H1 (cell line): ENCODE results near the gene TACSTD2. TPM values are rescaled to one million over a fixed set of nuclear protein-coding genes. Genes with fewer than 3 reads are reported as not detected.

Source experiments
- ATF2 ChIP-seq: IDR thresholded peaks from 2 replicates; pipeline ENCODE4 v1.6.1; 2012; ENCODE audit warnings: low read length, inconsistent platforms
- CBX8 ChIP-seq: fragments of 300-800, 300-1000 bp; sonication (generic); IDR thresholded peaks from 2 replicates; pipeline ENCODE4 v1.7.1; 2016; ENCODE audit warnings: low read depth, low read length, borderline replicate concordance
- CHD1 ChIP-seq: IDR thresholded peaks from 2 replicates; pipeline ENCODE4 v1.6.1; 2012; ENCODE audit warnings: low read depth, low read length, improper control_type of control experiment
- CREB1 ChIP-seq: IDR thresholded peaks from 2 replicates; pipeline ENCODE4 v1.6.1; 2012; ENCODE audit warnings: inconsistent platforms
- CTBP2 ChIP-seq: IDR thresholded peaks from 2 replicates; pipeline ENCODE4 v1.7.0; 2011; ENCODE audit warnings: borderline replicate concordance, mild to moderate bottlenecking, moderate library complexity, mixed read lengths, low read length; ENCODE audit not compliant: insufficient read depth, insufficient read length
- FOSL1 ChIP-seq: IDR thresholded peaks from 2 replicates; pipeline ENCODE4 v1.6.1; 2011; ENCODE audit warnings: mild to moderate bottlenecking, low read depth, low read length, moderate library complexity; ENCODE audit not compliant: insufficient read depth
- JUN ChIP-seq: IDR thresholded peaks from 2 replicates; pipeline ENCODE4 v1.6.1; 2011; ENCODE audit warnings: low read depth, mild to moderate bottlenecking, improper control_type of control experiment, low read length
- KDM5A ChIP-seq: fragments of 200-600 bp; IDR thresholded peaks from 2 replicates; pipeline ENCODE4 v1.7.1; 2012; ENCODE audit warnings: mild to moderate bottlenecking, low read length, inconsistent platforms, mixed read lengths
- NANOG ChIP-seq: IDR thresholded peaks from 2 replicates; pipeline ENCODE4 v1.6.1; 2011; ENCODE audit warnings: low read length, low read depth, mild to moderate bottlenecking, inconsistent platforms; ENCODE audit not compliant: insufficient read depth, poor library complexity, severe bottlenecking
- POU5F1 ChIP-seq: IDR thresholded peaks from 2 replicates; pipeline ENCODE4 v1.6.1; 2011; ENCODE audit warnings: low read depth, mild to moderate bottlenecking, low read length, moderate library complexity
- RNF2 ChIP-seq: fragments of 200-900, 300-1000 bp; sonication (generic); IDR thresholded peaks from 2 replicates; pipeline ENCODE4 v1.7.1; 2016; ENCODE audit warnings: borderline replicate concordance, low read depth, mild to moderate bottlenecking, antibody characterized with exemption, low read length; ENCODE audit not compliant: poor library complexity, severe bottlenecking; ENCODE audit errors: missing control alignments
- RXRA ChIP-seq: IDR thresholded peaks from 2 replicates; pipeline ENCODE4 v1.6.1; 2011; ENCODE audit warnings: low read depth, mild to moderate bottlenecking, low read length, moderate library complexity; ENCODE audit not compliant: insufficient read depth
- TBP ChIP-seq: IDR thresholded peaks from 2 replicates; pipeline ENCODE4 v1.6.1; 2011; ENCODE audit warnings: low read depth, low read length, improper control_type of control experiment
- TCF12 ChIP-seq: IDR thresholded peaks from 2 replicates; pipeline ENCODE4 v1.6.1; 2011; ENCODE audit warnings: low read depth, mild to moderate bottlenecking, low read length
- TEAD4 ChIP-seq: IDR thresholded peaks from 2 replicates; pipeline ENCODE4 v1.6.1; 2012; ENCODE audit warnings: low read depth, low read length, inconsistent platforms, mixed read lengths
- YY1 ChIP-seq: IDR thresholded peaks from 2 replicates; pipeline ENCODE4 v1.6.1; 2011; ENCODE audit warnings: low read depth, mild to moderate bottlenecking, low read length
- polyA plus RNA-seq, 7 experiments: library from polyadenylated mRNA; depleted of rRNA in 3 of 7; stranded (reverse) in 5 of 7; unstranded in 2 of 7; fragments of >200 nt in 5 of 7; fragments of 200-250 nt in 2 of 7; gene quantifications; 1 replicate in 5 of 7; 2 replicates in 1 of 7; 4 replicates in 1 of 7; pipeline versions ENCODE4 v1.2.1 to v1.2.3, GENCODE V29; 2011 to 2013; ENCODE audit warnings: missing spikeins in 2 of 7, mixed read lengths in 2 of 7
- total RNA-seq: library from RNA; stranded (reverse); fragmentation: NEBNext Ultra II Directional; extraction: Animal tissue kit (Norgen Biotek cat#: 25700); gene quantifications from 2 replicates; pipeline ENCODE4 v1.2.1, GENCODE V29; 2021
- TF ChIP-seq, protein P1 (sequence below): IDR thresholded peaks from 2 replicates; pipeline ENCODE4 v1.6.1; 2012; ENCODE audit warnings: inconsistent platforms
- TF ChIP-seq, protein P2 (sequence below), 3 experiments: IDR thresholded peaks; 1 replicate in 2 of 3; 2 replicates in 1 of 3; pipeline versions ENCODE4 v1.5.1 to v1.6.1; 2011; ENCODE audit warnings: low read length in 3 of 3, mild to moderate bottlenecking in 3 of 3, inconsistent platforms in 2 of 3, low read depth in 1 of 3, moderate library complexity in 1 of 3; ENCODE audit not compliant: insufficient read depth in 1 of 3; ENCODE audit errors: control extremely low read depth in 1 of 3

Gene TACSTD2
- total and polyA plus RNA-seq, 2 of the 8 experiments (the other 6 are each of a cell fraction or from before 2014, with no cell fraction given), result 0.76 to 0.85 TPM

GRCh38 chr1:58576727-58577653, at the start of gene TACSTD2 (continued):
- TF ChIP-seq ATF2 (no peak), CTBP2 (no peak), YY1 (peak; percentile 49; the same call in 1 of the 2 replicates), RNF2 (peak; percentile 67), CBX8 (no peak), FOSL1 (no peak), CREB1 (peak; percentile 17; the same call in 1 of the 2 replicates), TBP (peak; percentile 71), NANOG (no peak), RXRA (no peak), TEAD4 (peak; percentile 2; the same call in 1 of the 2 replicates), TCF12 (no peak), KDM5A (no peak), POU5F1 (no peak), JUN (no peak), CHD1 (no peak)
- TF ChIP-seq, protein P1, sequence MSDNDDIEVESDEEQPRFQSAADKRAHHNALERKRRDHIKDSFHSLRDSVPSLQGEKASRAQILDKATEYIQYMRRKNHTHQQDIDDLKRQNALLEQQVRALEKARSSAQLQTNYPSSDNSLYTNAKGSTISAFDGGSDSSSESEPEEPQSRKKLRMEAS, result peak; percentile 99
- TF ChIP-seq, protein P2, sequence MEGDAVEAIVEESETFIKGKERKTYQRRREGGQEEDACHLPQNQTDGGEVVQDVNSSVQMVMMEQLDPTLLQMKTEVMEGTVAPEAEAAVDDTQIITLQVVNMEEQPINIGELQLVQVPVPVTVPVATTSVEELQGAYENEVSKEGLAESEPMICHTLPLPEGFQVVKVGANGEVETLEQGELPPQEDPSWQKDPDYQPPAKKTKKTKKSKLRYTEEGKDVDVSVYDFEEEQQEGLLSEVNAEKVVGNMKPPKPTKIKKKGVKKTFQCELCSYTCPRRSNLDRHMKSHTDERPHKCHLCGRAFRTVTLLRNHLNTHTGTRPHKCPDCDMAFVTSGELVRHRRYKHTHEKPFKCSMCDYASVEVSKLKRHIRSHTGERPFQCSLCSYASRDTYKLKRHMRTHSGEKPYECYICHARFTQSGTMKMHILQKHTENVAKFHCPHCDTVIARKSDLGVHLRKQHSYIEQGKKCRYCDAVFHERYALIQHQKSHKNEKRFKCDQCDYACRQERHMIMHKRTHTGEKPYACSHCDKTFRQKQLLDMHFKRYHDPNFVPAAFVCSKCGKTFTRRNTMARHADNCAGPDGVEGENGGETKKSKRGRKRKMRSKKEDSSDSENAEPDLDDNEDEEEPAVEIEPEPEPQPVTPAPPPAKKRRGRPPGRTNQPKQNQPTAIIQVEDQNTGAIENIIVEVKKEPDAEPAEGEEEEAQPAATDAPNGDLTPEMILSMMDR (IDR thresholded peaks at IDR 0.05; ENCODE audit: control extremely low read depth in 1 of 3, insufficient read depth in 1 of 3, low read depth in 1 of 3, low read length in 3 of 3), result peak in 2 of 3 experiments; percentile 19 to 20; a peak in 2 of 4 replicates
